Measurements from ENCODE around the gene IL19. TPM values are rescaled to one million over a fixed set of nuclear protein-coding genes. Genes with fewer than 3 reads are reported as not detected.

IL19 gene
- total and polyA plus RNA-seq, 2 of the 13 experiments (the other 11 are each of a cell fraction or from before 2014, with no cell fraction given) = not detected

DNA sequence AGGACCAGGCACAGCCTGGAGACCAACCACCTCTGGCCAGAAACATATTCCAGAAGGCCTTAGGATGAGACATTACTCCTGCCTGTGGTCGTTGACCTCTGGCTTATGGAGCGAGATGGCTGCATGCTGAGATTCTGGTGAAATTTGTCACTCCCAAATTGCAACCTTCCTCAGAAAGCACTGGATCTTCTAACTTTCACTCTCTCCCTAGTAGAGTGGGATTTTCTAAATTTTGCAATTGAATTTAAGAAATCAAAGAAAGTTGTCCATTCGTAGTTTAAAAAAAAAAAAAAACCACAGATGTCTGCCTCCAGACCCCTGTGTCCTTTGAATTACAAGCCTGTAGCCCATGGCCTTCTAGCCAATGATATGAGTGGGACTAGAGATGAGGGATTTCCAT, 30.3 kb downstream of the IL19 start (continued):
- TF ChIP-seq ZNF383 (CRISPR knock-in tag; IDR thresholded peaks at IDR 0.05; ENCODE audit: borderline replicate concordance) = no peak
- no peak for TF ChIP-seq NFIC (IDR thresholded peaks at IDR 0.05; ENCODE audit: low read length)
- TF ChIP-seq, protein P1, sequence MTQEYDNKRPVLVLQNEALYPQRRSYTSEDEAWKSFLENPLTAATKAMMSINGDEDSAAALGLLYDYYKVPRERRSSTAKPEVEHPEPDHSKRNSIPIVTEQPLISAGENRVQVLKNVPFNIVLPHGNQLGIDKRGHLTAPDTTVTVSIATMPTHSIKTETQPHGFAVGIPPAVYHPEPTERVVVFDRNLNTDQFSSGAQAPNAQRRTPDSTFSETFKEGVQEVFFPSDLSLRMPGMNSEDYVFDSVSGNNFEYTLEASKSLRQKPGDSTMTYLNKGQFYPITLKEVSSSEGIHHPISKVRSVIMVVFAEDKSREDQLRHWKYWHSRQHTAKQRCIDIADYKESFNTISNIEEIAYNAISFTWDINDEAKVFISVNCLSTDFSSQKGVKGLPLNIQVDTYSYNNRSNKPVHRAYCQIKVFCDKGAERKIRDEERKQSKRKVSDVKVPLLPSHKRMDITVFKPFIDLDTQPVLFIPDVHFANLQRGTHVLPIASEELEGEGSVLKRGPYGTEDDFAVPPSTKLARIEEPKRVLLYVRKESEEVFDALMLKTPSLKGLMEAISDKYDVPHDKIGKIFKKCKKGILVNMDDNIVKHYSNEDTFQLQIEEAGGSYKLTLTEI (CRISPR knock-in tag; conservative IDR thresholded peaks at IDR 0.05) = no peak
- no peak for TF ChIP-seq ZNF451 (CRISPR knock-in tag; IDR thresholded peaks at IDR 0.05)
- TF ChIP-seq GZF1 (CRISPR knock-in tag; IDR thresholded peaks at IDR 0.05) = no peak

DNA sequence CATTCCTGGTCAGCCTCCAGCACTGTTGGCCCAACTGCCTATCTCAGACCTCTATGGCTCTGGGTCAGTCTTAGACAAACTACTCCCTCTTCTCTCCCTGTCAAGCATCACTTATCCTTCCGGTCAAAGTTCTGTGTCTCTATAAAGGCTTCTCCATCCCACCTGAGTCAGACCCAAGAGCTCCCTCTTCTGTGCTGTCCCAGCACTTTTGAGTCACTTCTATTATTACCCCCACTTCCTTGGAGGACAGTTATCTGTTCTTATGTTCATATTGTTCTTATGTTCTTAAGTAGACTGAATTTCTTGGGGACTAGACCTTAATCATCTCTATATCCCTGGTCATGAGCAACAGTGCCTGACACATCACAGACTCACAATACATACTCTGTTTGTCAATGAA, 30.9 kb downstream of the IL19 start:
- ATAC-seq (no peak), FAIRE-seq (no peak), DNase-seq (ENCODE audit: low spot score) (no peak)
- Histone ChIP-seq H3K36me3 (replicated peaks in 1 of 2; ENCODE audit: control insufficient read depth in 1 of 2, insufficient read depth in 2 of 2, low read length in 2 of 2) (no peaks in the 10 kb centered on the region), H4K20me1 (ENCODE audit: insufficient read depth, low read length) (no peaks in the 10 kb centered on the region), H2AFZ (ENCODE audit: low read length) (no peak overlapping the region), H3K79me2 (ENCODE audit: insufficient read depth, low read length) (no peaks in the 10 kb centered on the region), H3K9ac (ENCODE audit: insufficient read depth, low read depth, low read length) (no peak overlapping the region), H3K9me3 (ENCODE audit: low read length) (no peaks in the 10 kb centered on the region), H3K27me3 (ENCODE audit: control insufficient read depth in 1 of 2, insufficient read depth in 2 of 2, low read length in 2 of 2) (peaks cover 2 to 7% of the 10 kb centered on the region in 2 experiments; a peak in 1 of 5 replicates), H3K27ac (ENCODE audit: extremely low read length, insufficient read depth, low read length) (no peak overlapping the region), H3K4me3 (replicated peaks in 1 of 3; ENCODE audit: insufficient read depth in 1 of 3, low read depth in 2 of 3, low read length in 3 of 3) (no peak overlapping the region), H3K4me1 (ENCODE audit: insufficient read depth, low read length) (no peaks in the 10 kb centered on the region), H3K4me2 (ENCODE audit: low read depth, low read length) (no peak overlapping the region)
- intact Hi-C loops (cut with micrococcal nuclease; ENCODE audit: unreplicated experiment) = no loop called here
- TF ChIP-seq SYNCRIP (IDR thresholded peaks at IDR 0.05; ENCODE audit: insufficient read depth, low read depth, low read length) = no peak
- TF ChIP-seq, protein P2, sequence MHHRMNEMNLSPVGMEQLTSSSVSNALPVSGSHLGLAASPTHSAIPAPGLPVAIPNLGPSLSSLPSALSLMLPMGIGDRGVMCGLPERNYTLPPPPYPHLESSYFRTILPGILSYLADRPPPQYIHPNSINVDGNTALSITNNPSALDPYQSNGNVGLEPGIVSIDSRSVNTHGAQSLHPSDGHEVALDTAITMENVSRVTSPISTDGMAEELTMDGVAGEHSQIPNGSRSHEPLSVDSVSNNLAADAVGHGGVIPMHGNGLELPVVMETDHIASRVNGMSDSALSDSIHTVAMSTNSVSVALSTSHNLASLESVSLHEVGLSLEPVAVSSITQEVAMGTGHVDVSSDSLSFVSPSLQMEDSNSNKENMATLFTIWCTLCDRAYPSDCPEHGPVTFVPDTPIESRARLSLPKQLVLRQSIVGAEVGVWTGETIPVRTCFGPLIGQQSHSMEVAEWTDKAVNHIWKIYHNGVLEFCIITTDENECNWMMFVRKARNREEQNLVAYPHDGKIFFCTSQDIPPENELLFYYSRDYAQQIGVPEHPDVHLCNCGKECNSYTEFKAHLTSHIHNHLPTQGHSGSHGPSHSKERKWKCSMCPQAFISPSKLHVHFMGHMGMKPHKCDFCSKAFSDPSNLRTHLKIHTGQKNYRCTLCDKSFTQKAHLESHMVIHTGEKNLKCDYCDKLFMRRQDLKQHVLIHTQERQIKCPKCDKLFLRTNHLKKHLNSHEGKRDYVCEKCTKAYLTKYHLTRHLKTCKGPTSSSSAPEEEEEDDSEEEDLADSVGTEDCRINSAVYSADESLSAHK (CRISPR knock-in tag; IDR thresholded peaks at IDR 0.05; ENCODE audit: borderline replicate concordance) = no peak
- TF ChIP-seq ZBTB3 (CRISPR knock-in tag; IDR thresholded peaks at IDR 0.05; ENCODE audit: borderline replicate concordance, low read depth) = no peak
- TF ChIP-seq RXRA (CRISPR knock-in tag; IDR thresholded peaks at IDR 0.05) = no peak
- WGBS (ENCODE audit: low lambda C conversion rate) = 29% methylated on average over 1 of the region's 1 CpG
- in situ Hi-C loops (cut with HindIII; ENCODE audit: extremely low pct_ligation_motif_present, low pct_unique_long_range_greater_than_20kb) = no loop called here
- ChIA-PET POLR2A (no interaction called here), CTCF (ENCODE audit: low intra/inter-chr PET ratio, low total read pairs) (no interaction called here)
- no TSS peak for BruUV-seq (replicated peaks)
